Neural cell (in vitro differentiated cells): ENCODE data around the gene PCCA. TPM values are rescaled to one million over a fixed set of nuclear protein-coding genes. Genes with fewer than 3 reads are reported as not detected.

Experiments
- H2AFZ ChIP-seq: fragments of 200-600, 300-800 bp; sonication (generic), shearing (Covaris generic); 2 replicates; pipeline ENCODE4 v1.6.0; 2014; ENCODE audit warnings: low read depth, mild to moderate bottlenecking, antibody characterized with exemption, low read length, moderate library complexity
- H3F3A ChIP-seq: fragments of 200-600 bp; shearing (Covaris generic); 2 replicates; pipeline ENCODE4 v1.6.1; 2016; ENCODE audit warnings: mild to moderate bottlenecking, moderate library complexity, mixed read lengths, antibody characterized with exemption, low read length; ENCODE audit not compliant: insufficient read depth, poor library complexity, severe bottlenecking
- H3K27ac ChIP-seq: fragments of 200-600, 300-800 bp; sonication (generic), shearing (Covaris generic); 2 replicates; pipeline ENCODE4 v1.5.1; 2014; ENCODE audit warnings: mild to moderate bottlenecking, low read length, moderate library complexity
- H3K27me3 ChIP-seq: fragments of 300-800, 200-600 bp; sonication (generic), shearing (Covaris generic); 2 replicates; pipeline ENCODE4 v1.6.0; 2014; ENCODE audit warnings: mild to moderate bottlenecking, low read depth, low read length, moderate library complexity; ENCODE audit not compliant: insufficient read depth
- H3K36me3 ChIP-seq: fragments of 300-800, 200-600 bp; sonication (generic), shearing (Covaris generic); 2 replicates; pipeline ENCODE4 v1.5.1; 2014; ENCODE audit warnings: mild to moderate bottlenecking, antibody characterized with exemption, low read length, moderate library complexity; ENCODE audit not compliant: insufficient read depth
- H3K4me2 ChIP-seq: fragments of 300-800, 200-600 bp; sonication (generic), shearing (Covaris generic); 2 replicates; pipeline ENCODE4 v1.6.0; 2014; ENCODE audit warnings: mild to moderate bottlenecking, low read length
- H3K4me3 ChIP-seq: fragments of 300-800, 200-600 bp; sonication (generic), shearing (Covaris generic); 2 replicates; pipeline ENCODE4 v1.5.1; 2014; ENCODE audit warnings: mild to moderate bottlenecking, low read length, moderate library complexity
- H3K79me2 ChIP-seq: fragments of 200-600 bp; shearing (Covaris generic); replicated peaks from 2 replicates; pipeline ENCODE4 v1.6.0; 2014; ENCODE audit warnings: mild to moderate bottlenecking, low read length, moderate library complexity; ENCODE audit not compliant: insufficient read depth
- H3K9ac ChIP-seq: fragments of 300-800, 200-600 bp; sonication (generic), shearing (Covaris generic); 2 replicates; pipeline ENCODE4 v1.6.1; 2016; ENCODE audit warnings: mild to moderate bottlenecking, low read length, mixed read lengths
- H3K9me2 ChIP-seq: fragments of 200-600 bp; shearing (Covaris generic); 2 replicates; pipeline ENCODE4 v1.6.1; 2016; ENCODE audit warnings: mild to moderate bottlenecking, low read length, mixed read lengths; ENCODE audit not compliant: insufficient read depth
- H3K9me3 ChIP-seq: fragments of 200-600, 300-800 bp; sonication (generic), shearing (Covaris generic); 2 replicates; pipeline ENCODE4 v1.6.1; 2016; ENCODE audit warnings: mild to moderate bottlenecking, mixed run types, low read length, moderate library complexity, mixed read lengths
- H4K20me1 ChIP-seq: fragments of 200-600 bp; shearing (Covaris generic); 2 replicates; pipeline ENCODE4 v1.6.1; 2016; ENCODE audit warnings: mild to moderate bottlenecking, mixed run types; ENCODE audit not compliant: insufficient read depth
- CTCF ChIP-seq: fragments of 450-650 bp; IDR thresholded peaks from 2 replicates; pipeline ENCODE4 v1.5.1; 2014; ENCODE audit warnings: antibody characterized with exemption, mild to moderate bottlenecking, moderate library complexity; ENCODE audit not compliant: poor library complexity, severe bottlenecking
- EP300 ChIP-seq: fragments of 450-650 bp; conservative IDR thresholded peaks from 2 replicates; pipeline ENCODE4 v1.6.1; 2014; ENCODE audit warnings: antibody characterized with exemption, mild to moderate bottlenecking, moderate library complexity; ENCODE audit not compliant: poor library complexity, severe bottlenecking
- EZH2 ChIP-seq: fragments of 200-600, 300-800 bp; shearing (Covaris generic), sonication (generic); IDR thresholded peaks from 2 replicates; pipeline ENCODE4 v1.6.1; 2014; ENCODE audit warnings: antibody characterized with exemption, low read length, borderline replicate concordance, mild to moderate bottlenecking; ENCODE audit not compliant: insufficient read depth, poor library complexity, severe bottlenecking
- MXI1 ChIP-seq: fragments of 450-650 bp; conservative IDR thresholded peaks from 2 replicates; pipeline ENCODE4 v1.6.1; 2014; ENCODE audit warnings: antibody characterized with exemption, mild to moderate bottlenecking; ENCODE audit not compliant: poor library complexity, severe bottlenecking
- POLR2AphosphoS5 ChIP-seq: IDR thresholded peaks from 2 replicates; pipeline ENCODE4 v1.6.1; 2012
- RAD21 ChIP-seq: fragments of 450-650 bp; conservative IDR thresholded peaks from 2 replicates; pipeline ENCODE4 v1.6.1; 2014; ENCODE audit warnings: antibody characterized with exemption, mild to moderate bottlenecking, moderate library complexity
- REST ChIP-seq: IDR thresholded peaks from 2 replicates; pipeline ENCODE4 v1.6.1; 2012; ENCODE audit warnings: borderline replicate concordance
- SMC3 ChIP-seq: fragments of 450-650 bp; conservative IDR thresholded peaks from 2 replicates; pipeline ENCODE4 v1.6.1; 2014; ENCODE audit warnings: antibody characterized with exemption, mild to moderate bottlenecking, moderate library complexity; ENCODE audit not compliant: poor library complexity
- TAF1 ChIP-seq: IDR thresholded peaks from 2 replicates; pipeline ENCODE4 v1.6.1; 2012; ENCODE audit warnings: low read depth
- polyA plus RNA-seq: library from polyadenylated mRNA; depleted of rRNA; stranded (reverse); fragments of >200 nt; gene quantifications from 2 replicates; pipeline ENCODE4 v1.2.3, GENCODE V29; 2014

Gene PCCA
- polyA plus RNA-seq, 1 donor from 2014 or later = 17.0 TPM

- H3F3A ChIP-seq = no peaks in the 10 kb centered on the region
- no peak overlapping the region for H2AFZ ChIP-seq
- peak overlapping the region; percentile 46 for H3K27ac ChIP-seq
- H3K9me3 ChIP-seq = no peaks in the 10 kb centered on the region
- peak; percentile 20 for TF ChIP-seq EP300
- no peak for TF ChIP-seq POLR2AphosphoS5
- no peaks in the 10 kb centered on the region for H3K9me2 ChIP-seq
- H3K27me3 ChIP-seq = no peaks in the 10 kb centered on the region
- no peaks in the 10 kb centered on the region for H4K20me1 ChIP-seq
- no peaks in the 10 kb centered on the region for H3K36me3 ChIP-seq
- H3K4me3 ChIP-seq = no peak overlapping the region
- H3K4me2 ChIP-seq = no peak overlapping the region
- H3K9ac ChIP-seq = no peak overlapping the region
- H3K79me2 ChIP-seq = no peaks in the 10 kb centered on the region
Measured at GRCh38 chr13:100399455-100399854, 310.6 kb downstream of the PCCA start.

- Histone ChIP-seq H2AFZ (no peak overlapping the region), H3K27me3 (no peaks in the 10 kb centered on the region), H3K9me3 (peaks cover 3% of the 10 kb centered on the region), H3K36me3 (no peaks in the 10 kb centered on the region), H3K27ac (no peak overlapping the region), H3K9me2 (no peaks in the 10 kb centered on the region), H3K9ac (no peak overlapping the region), H3K79me2 (no peaks in the 10 kb centered on the region), H4K20me1 (no peaks in the 10 kb centered on the region), H3K4me3 (no peak overlapping the region), H3F3A (no peaks in the 10 kb centered on the region), H3K4me2 (no peak overlapping the region)
- TF ChIP-seq POLR2AphosphoS5 (no peak), CTCF (no peak), MXI1 (no peak), TAF1 (no peak), RAD21 (no peak), SMC3 (no peak), EP300 (no peak), EZH2 (no peak), REST (no peak)
Measured at GRCh38 chr13:100403675-100404074, 314.8 kb downstream of the PCCA start.

GRCh38 chr13:100409132-100409531 is 320.2 kb downstream of the PCCA start:
- TF ChIP-seq EP300 (no peak), MXI1 (no peak), TAF1 (no peak), CTCF (no peak), POLR2AphosphoS5 (no peak), RAD21 (no peak), REST (no peak), EZH2 (no peak), SMC3 (no peak)
- Histone ChIP-seq H3K4me2 (no peak overlapping the region), H3F3A (no peaks in the 10 kb centered on the region), H3K9me3 (peaks cover 17% of the 10 kb centered on the region), H4K20me1 (no peaks in the 10 kb centered on the region), H3K79me2 (no peaks in the 10 kb centered on the region), H3K4me3 (no peak overlapping the region), H3K36me3 (no peaks in the 10 kb centered on the region), H3K27me3 (no peaks in the 10 kb centered on the region), H3K27ac (no peak overlapping the region), H2AFZ (no peak overlapping the region), H3K9me2 (no peaks in the 10 kb centered on the region), H3K9ac (no peak overlapping the region)
